ENCODE measurements around the gene LAMTOR4. TPM values are rescaled to one million over a fixed set of nuclear protein-coding genes. Genes with fewer than 3 reads are reported as not detected.

The LAMTOR4 gene
- total and polyA plus RNA-seq, 2 of the 13 experiments (the other 11 are each of a cell fraction or from before 2014, with no cell fraction given), result 115 to 118 TPM

- TF ChIP-seq DZIP1 (CRISPR knock-in tag; IDR thresholded peaks at IDR 0.05), result 0 out of 2 replicates have a peak, but pooled peaks have one; percentile 49
- TF ChIP-seq, protein P1, sequence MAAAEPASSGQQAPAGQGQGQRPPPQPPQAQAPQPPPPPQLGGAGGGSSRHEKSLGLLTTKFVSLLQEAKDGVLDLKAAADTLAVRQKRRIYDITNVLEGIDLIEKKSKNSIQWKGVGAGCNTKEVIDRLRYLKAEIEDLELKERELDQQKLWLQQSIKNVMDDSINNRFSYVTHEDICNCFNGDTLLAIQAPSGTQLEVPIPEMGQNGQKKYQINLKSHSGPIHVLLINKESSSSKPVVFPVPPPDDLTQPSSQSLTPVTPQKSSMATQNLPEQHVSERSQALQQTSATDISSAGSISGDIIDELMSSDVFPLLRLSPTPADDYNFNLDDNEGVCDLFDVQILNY (CRISPR knock-in tag; conservative IDR thresholded peaks at IDR 0.05), result 0 out of 2 replicates have a peak, but pooled peaks have one; percentile 26
- no peak for TF ChIP-seq NFIC (IDR thresholded peaks at IDR 0.05; ENCODE audit: low read length)
- TF ChIP-seq, protein P2, sequence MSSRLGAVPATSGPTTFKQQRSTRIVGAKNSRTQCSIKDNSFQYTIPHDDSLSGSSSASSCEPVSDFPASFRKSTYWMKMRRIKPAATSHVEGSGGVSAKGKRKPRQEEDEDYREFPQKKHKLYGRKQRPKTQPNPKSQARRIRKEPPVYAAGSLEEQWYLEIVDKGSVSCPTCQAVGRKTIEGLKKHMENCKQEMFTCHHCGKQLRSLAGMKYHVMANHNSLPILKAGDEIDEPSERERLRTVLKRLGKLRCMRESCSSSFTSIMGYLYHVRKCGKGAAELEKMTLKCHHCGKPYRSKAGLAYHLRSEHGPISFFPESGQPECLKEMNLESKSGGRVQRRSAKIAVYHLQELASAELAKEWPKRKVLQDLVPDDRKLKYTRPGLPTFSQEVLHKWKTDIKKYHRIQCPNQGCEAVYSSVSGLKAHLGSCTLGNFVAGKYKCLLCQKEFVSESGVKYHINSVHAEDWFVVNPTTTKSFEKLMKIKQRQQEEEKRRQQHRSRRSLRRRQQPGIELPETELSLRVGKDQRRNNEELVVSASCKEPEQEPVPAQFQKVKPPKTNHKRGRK (CRISPR knock-in tag; IDR thresholded peaks at IDR 0.05), result no peak
- no peak for TF ChIP-seq ZNF451 (CRISPR knock-in tag; IDR thresholded peaks at IDR 0.05)
- TF ChIP-seq BHLHE40 (IDR thresholded peaks at IDR 0.05; ENCODE audit: low read length), result no peak
- no peak for TF ChIP-seq GATAD1 (CRISPR knock-in tag; IDR thresholded peaks at IDR 0.05)
- TF ChIP-seq, protein P3, sequence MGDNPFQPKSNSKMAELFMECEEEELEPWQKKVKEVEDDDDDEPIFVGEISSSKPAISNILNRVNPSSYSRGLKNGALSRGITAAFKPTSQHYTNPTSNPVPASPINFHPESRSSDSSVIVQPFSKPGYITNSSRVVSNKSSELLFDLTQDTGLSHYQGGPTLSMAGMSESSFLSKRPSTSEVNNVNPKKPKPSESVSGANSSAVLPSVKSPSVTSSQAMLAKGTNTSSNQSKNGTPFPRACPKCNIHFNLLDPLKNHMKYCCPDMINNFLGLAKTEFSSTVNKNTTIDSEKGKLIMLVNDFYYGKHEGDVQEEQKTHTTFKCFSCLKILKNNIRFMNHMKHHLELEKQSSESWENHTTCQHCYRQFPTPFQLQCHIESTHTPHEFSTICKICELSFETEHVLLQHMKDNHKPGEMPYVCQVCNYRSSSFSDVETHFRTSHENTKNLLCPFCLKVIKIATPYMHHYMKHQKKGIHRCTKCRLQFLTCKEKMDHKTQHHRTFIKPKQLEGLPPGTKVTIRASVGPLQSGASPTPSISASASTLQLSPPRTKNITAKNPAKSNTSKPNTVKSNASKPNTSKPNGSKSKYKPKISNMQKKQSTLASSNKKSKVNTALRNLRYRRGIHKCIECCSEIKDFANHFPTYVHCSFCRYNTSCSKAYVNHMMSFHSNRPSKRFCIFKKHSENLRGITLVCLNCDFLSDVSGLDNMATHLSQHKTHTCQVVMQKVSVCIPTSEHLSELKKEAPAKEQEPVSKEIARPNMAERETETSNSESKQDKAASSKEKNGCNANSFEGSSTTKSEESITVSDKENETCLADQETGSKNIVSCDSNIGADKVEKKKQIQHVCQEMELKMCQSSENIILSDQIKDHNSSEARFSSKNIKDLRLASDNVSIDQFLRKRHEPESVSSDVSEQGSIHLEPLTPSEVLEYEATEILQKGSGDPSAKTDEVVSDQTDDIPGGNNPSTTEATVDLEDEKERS (CRISPR knock-in tag; IDR thresholded peaks at IDR 0.05), result 0 out of 2 replicates have a peak, but pooled peaks have one; percentile 2
These were observed 526 bp upstream of the LAMTOR4 start (continued) for GRCh38 chr7:100148225-100148558.
